Measurements from ENCODE around the gene RAPH1.
"Not testable (repeated sequence)": the region's sequence is repeated elsewhere in the genome, so short reads cannot be mapped to it uniquely, and the experiment has no call there.

Gene RAPH1

GRCh38 chr2:203440671-203441070 is 94.4 kb downstream of the RAPH1 start:
- H3K36me3 Mint-ChIP-seq, result no peaks in the 10 kb centered on the region

GRCh38 chr2:203438528-203438927 is 96.6 kb downstream of the RAPH1 start:
- Mint-ChIP-seq H3K4me1 (no peaks in the 10 kb centered on the region), H3K9me3 (no peaks in the 10 kb centered on the region), H3K27ac (no peak overlapping the region), H3K27me3 (no peaks in the 10 kb centered on the region), H3K4me3 (no peak overlapping the region), H3K36me3 (no peaks in the 10 kb centered on the region)
- no peak for ATAC-seq

More at GRCh38 chr2:203440671-203441070, 94.4 kb downstream of the RAPH1 start:
- no peaks in the 10 kb centered on the region for H3K27me3 Mint-ChIP-seq
- no peaks in the 10 kb centered on the region for H3K4me1 Mint-ChIP-seq
- H3K9me3 Mint-ChIP-seq, result no peaks in the 10 kb centered on the region
- H3K27ac Mint-ChIP-seq, result no peak overlapping the region
- ATAC-seq, result no peak
- H3K4me3 Mint-ChIP-seq, result no peak overlapping the region

GRCh38 chr2:203437511-203437910 is 97.6 kb downstream of the RAPH1 start:
- H3K4me1 Mint-ChIP-seq, result no peaks in the 10 kb centered on the region
- no peaks in the 10 kb centered on the region for H3K27me3 Mint-ChIP-seq
- ATAC-seq, result no peak
- H3K36me3 Mint-ChIP-seq, result peaks cover 3% of the 10 kb centered on the region
- no peak overlapping the region for H3K4me3 Mint-ChIP-seq
- H3K27ac Mint-ChIP-seq, result no peak overlapping the region
- H3K9me3 Mint-ChIP-seq, result no peaks in the 10 kb centered on the region

GRCh38 chr2:203436496-203436895 is 98.6 kb downstream of the RAPH1 start:
- no peaks in the 10 kb centered on the region for H3K9me3 Mint-ChIP-seq
- no peak for ATAC-seq
- H3K27me3 Mint-ChIP-seq, result no peaks in the 10 kb centered on the region
- H3K36me3 Mint-ChIP-seq, result peaks cover 6% of the 10 kb centered on the region
- H3K4me1 Mint-ChIP-seq, result no peaks in the 10 kb centered on the region
- H3K4me3 Mint-ChIP-seq, result no peak overlapping the region
- no peak overlapping the region for H3K27ac Mint-ChIP-seq

GRCh38 chr2:203432811-203433210 is 102.3 kb downstream of the RAPH1 start:
- H3K4me3 Mint-ChIP-seq, result no peak overlapping the region
- H3K36me3 Mint-ChIP-seq, result peaks cover 32% of the 10 kb centered on the region
- H3K4me1 Mint-ChIP-seq, result no peaks in the 10 kb centered on the region
- no peak for ATAC-seq
- H3K9me3 Mint-ChIP-seq, result no peaks in the 10 kb centered on the region
- no peak overlapping the region for H3K27ac Mint-ChIP-seq
- no peaks in the 10 kb centered on the region for H3K27me3 Mint-ChIP-seq

GRCh38 chr2:203431391-203432185 is 103.5 kb downstream of the RAPH1 start:
- H3K4me3 Mint-ChIP-seq, result no peak overlapping the region
- no peaks in the 10 kb centered on the region for H3K4me1 Mint-ChIP-seq

GRCh38 chr2:203429643-203430042 is 105.5 kb downstream of the RAPH1 start:
- not testable (repeated sequence) for ATAC-seq, H3K27me3 Mint-ChIP-seq

More at GRCh38 chr2:203431391-203432185, 103.5 kb downstream of the RAPH1 start:
- Mint-ChIP-seq H3K27me3 (no peaks in the 10 kb centered on the region), H3K9me3 (no peaks in the 10 kb centered on the region), H3K27ac (no peak overlapping the region), H3K36me3 (peaks cover 42% of the 10 kb centered on the region)
- ATAC-seq, result no peak

GRCh38 chr2:203427061-203427460 is 108.0 kb downstream of the RAPH1 start:
- Mint-ChIP-seq H3K27ac (no peak overlapping the region), H3K36me3 (peaks cover 54% of the 10 kb centered on the region), H3K4me3 (no peak overlapping the region), H3K4me1 (no peaks in the 10 kb centered on the region), H3K27me3 (no peaks in the 10 kb centered on the region), H3K9me3 (no peaks in the 10 kb centered on the region)
- no peak for ATAC-seq

More at GRCh38 chr2:203429643-203430042, 105.5 kb downstream of the RAPH1 start:
- H3K9me3 Mint-ChIP-seq, H3K27ac Mint-ChIP-seq, H3K4me3 Mint-ChIP-seq, H3K4me1 Mint-ChIP-seq: not testable (repeated sequence)
- H3K36me3 Mint-ChIP-seq, result peaks cover 55% of the 10 kb centered on the region

- H3K4me1 Mint-ChIP-seq, result no peaks in the 10 kb centered on the region
- H3K27me3 Mint-ChIP-seq, result no peaks in the 10 kb centered on the region
- no peak overlapping the region for H3K27ac Mint-ChIP-seq
- ATAC-seq, result no peak
- H3K9me3 Mint-ChIP-seq, result peaks cover 5% of the 10 kb centered on the region
- H3K4me3 Mint-ChIP-seq, result no peak overlapping the region
- H3K36me3 Mint-ChIP-seq, result peaks cover 67% of the 10 kb centered on the region
Observed at GRCh38 chr2:203418271-203418670, 116.8 kb downstream of the RAPH1 start.

GRCh38 chr2:203413796-203414195 is 121.3 kb downstream of the RAPH1 start:
- Mint-ChIP-seq H3K27me3 (no peaks in the 10 kb centered on the region), H3K27ac (no peak overlapping the region), H3K4me1 (no peaks in the 10 kb centered on the region), H3K9me3 (peaks cover 5% of the 10 kb centered on the region), H3K36me3 (peaks cover 71% of the 10 kb centered on the region), H3K4me3 (no peak overlapping the region)
- no peak for ATAC-seq

GRCh38 chr2:203412546-203413331 is 122.4 kb downstream of the RAPH1 start:
- Mint-ChIP-seq H3K9me3 (peaks cover 2% of the 10 kb centered on the region), H3K4me3 (no peak overlapping the region), H3K36me3 (peaks cover 64% of the 10 kb centered on the region), H3K27ac (no peak overlapping the region), H3K4me1 (no peaks in the 10 kb centered on the region), H3K27me3 (no peaks in the 10 kb centered on the region)
- no peak for ATAC-seq

- no peaks in the 10 kb centered on the region for H3K27me3 Mint-ChIP-seq
- H3K36me3 Mint-ChIP-seq, result peaks cover 70% of the 10 kb centered on the region
- no peak overlapping the region for H3K27ac Mint-ChIP-seq
- no peaks in the 10 kb centered on the region for H3K9me3 Mint-ChIP-seq
- H3K4me1 Mint-ChIP-seq, result no peaks in the 10 kb centered on the region
- ATAC-seq, result no peak
- no peak overlapping the region for H3K4me3 Mint-ChIP-seq
Observed at GRCh38 chr2:203407496-203407895, 127.6 kb downstream of the RAPH1 start.

GRCh38 chr2:203404996-203405395 is 130.1 kb downstream of the RAPH1 start:
- Mint-ChIP-seq H3K4me3 (no peak overlapping the region), H3K4me1 (no peaks in the 10 kb centered on the region), H3K27ac (no peak overlapping the region), H3K36me3 (peaks cover 63% of the 10 kb centered on the region), H3K9me3 (no peaks in the 10 kb centered on the region), H3K27me3 (no peaks in the 10 kb centered on the region)
- ATAC-seq, result no peak

- H3K4me1 Mint-ChIP-seq, result no peaks in the 10 kb centered on the region
- H3K27me3 Mint-ChIP-seq, result no peaks in the 10 kb centered on the region
- H3K4me3 Mint-ChIP-seq, result no peak overlapping the region
- peaks cover 4% of the 10 kb centered on the region for H3K9me3 Mint-ChIP-seq
- no peak for ATAC-seq
- no peak overlapping the region for H3K27ac Mint-ChIP-seq
- H3K36me3 Mint-ChIP-seq, result peaks cover 56% of the 10 kb centered on the region
Observed at GRCh38 chr2:203400805-203401585, 134.1 kb downstream of the RAPH1 start.

GRCh38 chr2:203399031-203399430 is 136.1 kb downstream of the RAPH1 start:
- Mint-ChIP-seq H3K4me3 (no peak overlapping the region), H3K9me3 (peaks cover 4% of the 10 kb centered on the region), H3K4me1 (no peaks in the 10 kb centered on the region), H3K27ac (no peak overlapping the region), H3K27me3 (no peaks in the 10 kb centered on the region), H3K36me3 (peaks cover 53% of the 10 kb centered on the region)
- ATAC-seq, result no peak
